GM12878 (cell line): ENCODE measurements around the gene TNFRSF1B. TPM values are rescaled to one million over a fixed set of nuclear protein-coding genes. Genes with fewer than 3 reads are reported as not detected.

Experiments used
- ATAC-seq: fragments of 200-7000 bp; cut with Tn5 transposase; 3 replicates; pipeline ENCODE4 v1.9.1; 2020; ENCODE audit warnings: mild to moderate bottlenecking, moderate library complexity
- BruUV-seq: library from RNA; stranded (reverse); fragments of 400-500 nt; replicated peaks from 2 replicates; lab custom pipeline; 2021; lab: Mats Ljungman, UMichigan
- CTCF ChIA-PET: fragments of 300-600 bp; sonication (Branson Sonifier 250); formaldehyde crosslinking; extraction: SDS; loops from one replicate; lab custom pipeline; 2021; ENCODE audit warnings: inconsistent platforms; lab: Yijun Ruan, JAX
- POLR2A ChIA-PET: fragments of 350-600 bp; formaldehyde crosslinking; extraction: SDS; loops from one replicate; lab custom pipeline; 2021; ENCODE audit warnings: inconsistent platforms; lab: Charles Lee
- RAD21 ChIA-PET: fragments of 300-600 bp; sonication (Branson Sonifier 250); formaldehyde crosslinking; loops from one replicate; lab custom pipeline; 2023; ENCODE audit warnings: antibody characterized with exemption; ENCODE audit not compliant: unreplicated experiment; lab: Charles Lee
- SMC1A ChIA-PET: fragments of 300-600 bp; sonication (Branson Sonifier 250); formaldehyde crosslinking; loops from one replicate; lab custom pipeline; 2023; ENCODE audit not compliant: unreplicated experiment, uncharacterized antibody; lab: Charles Lee
- DNase-seq: peaks from one replicate; pipeline ENCODE4 v3.0.0-alpha.2; 2011; ENCODE audit warnings: low read depth, low spot score
- FAIRE-seq: peaks from 3 replicates; lab custom pipeline; 2011; peaks lifted over from hg19 to GRCh38; lab: Jason Lieb, UNC
- H2AFZ ChIP-seq: 2 replicates; pipeline ENCODE4 v1.6.0; 2011; ENCODE audit warnings: low read depth, low read length, control low read depth; ENCODE audit not compliant: control insufficient read depth
- H3K27ac ChIP-seq: 2 replicates; pipeline ENCODE4 v1.5.1; 2011; ENCODE audit warnings: control low read depth; ENCODE audit not compliant: control insufficient read depth, insufficient read depth
- H3K27me3 ChIP-seq, 2 experiments: replicated peaks in 1 of 2; 2 replicates each; pipeline versions ENCODE4 v1.6.0 to v1.6.1; 2011; ENCODE audit warnings: low read length in 1 of 2; ENCODE audit not compliant: control insufficient read depth in 2 of 2, insufficient read depth in 2 of 2
- H3K36me3 ChIP-seq, 2 experiments: 2 replicates each; pipeline ENCODE4 v1.5.1; 2011; ENCODE audit warnings: low read length in 1 of 2; ENCODE audit not compliant: control insufficient read depth in 2 of 2, insufficient read depth in 2 of 2
- H3K4me1 ChIP-seq: 2 replicates; pipeline ENCODE4 v1.6.1; 2011; ENCODE audit warnings: mild to moderate bottlenecking, low read length, moderate library complexity, mixed read lengths; ENCODE audit not compliant: control insufficient read depth, insufficient read depth
- H3K4me2 ChIP-seq: 2 replicates; pipeline ENCODE4 v1.6.0; 2011; ENCODE audit warnings: control low read depth; ENCODE audit not compliant: control insufficient read depth, insufficient read depth
- H3K4me3 ChIP-seq: fragments of 200-600 bp; sonication (generic); 2 replicates; pipeline ENCODE4 v1.5.1; 2016
- H3K79me2 ChIP-seq: 2 replicates; pipeline ENCODE4 v1.6.0; 2011; ENCODE audit warnings: low read length; ENCODE audit not compliant: control insufficient read depth, insufficient read depth
- H3K9ac ChIP-seq: 2 replicates; pipeline ENCODE4 v1.8.0; 2011; ENCODE audit warnings: low read length, control low read depth, mixed read lengths; ENCODE audit not compliant: control insufficient read depth, insufficient read depth
- H3K9me3 ChIP-seq: replicated peaks from 3 replicates; pipeline ENCODE4 v1.5.1; 2011; ENCODE audit warnings: mild to moderate bottlenecking, low read length; ENCODE audit not compliant: control insufficient read depth, insufficient read depth
- H4K20me1 ChIP-seq: 2 replicates; pipeline ENCODE4 v1.6.0; 2011; ENCODE audit not compliant: control insufficient read depth, insufficient read depth
- CBX5 ChIP-seq: sonication (generic); IDR thresholded peaks from 2 replicates; pipeline ENCODE4 v1.6.1; 2016; ENCODE audit warnings: low read depth, moderate library complexity, mild to moderate bottlenecking, inconsistent platforms
- CREM ChIP-seq: IDR thresholded peaks from 2 replicates; pipeline ENCODE4 v1.6.1; 2014; ENCODE audit warnings: antibody characterized with exemption, low read depth
- EGR1 ChIP-seq, 2 experiments: IDR thresholded peaks; 1 replicate in 1 of 2; 2 replicates in 1 of 2; pipeline ENCODE4 v1.6.1; 2011 to 2012; ENCODE audit warnings: low read depth in 2 of 2, low read length in 2 of 2, borderline replicate concordance in 1 of 2, mild to moderate bottlenecking in 1 of 2, moderate library complexity in 1 of 2
- HCFC1 ChIP-seq: fragments of 150-350 bp; IDR thresholded peaks from 2 replicates; pipeline ENCODE4 v1.6.1; 2014; ENCODE audit warnings: low read length
- MEF2A ChIP-seq: IDR thresholded peaks from 2 replicates; pipeline ENCODE4 v1.6.1; 2011; ENCODE audit warnings: low read depth, mild to moderate bottlenecking, low read length, moderate library complexity; ENCODE audit not compliant: insufficient read depth
- PML ChIP-seq: IDR thresholded peaks from 2 replicates; pipeline ENCODE4 v1.6.1; 2012; ENCODE audit warnings: low read length, inconsistent platforms
- SMARCA5 ChIP-seq: fragments of 450-650 bp; IDR thresholded peaks from 2 replicates; pipeline ENCODE4 v1.6.1; 2017; ENCODE audit warnings: mild to moderate bottlenecking
- TAF1 ChIP-seq: IDR thresholded peaks from 2 replicates; pipeline ENCODE4 v1.6.1; 2011; ENCODE audit warnings: mild to moderate bottlenecking, low read depth, low read length, borderline replicate concordance
- ZNF384 ChIP-seq: IDR thresholded peaks from 2 replicates; pipeline ENCODE4 v1.6.1; 2012; ENCODE audit warnings: low read depth, mild to moderate bottlenecking, low read length, improper control_type of control experiment, borderline replicate concordance
- ZSCAN29 ChIP-seq: fragments of 450-650 bp; IDR thresholded peaks from 2 replicates; pipeline ENCODE4 v1.6.1; 2017; ENCODE audit warnings: mild to moderate bottlenecking, moderate library complexity
- WGBS: methylation state at CpG from one replicate; pipeline ENCODE4 v1.1.6; 2016; ENCODE audit warnings: low lambda C conversion rate; ENCODE audit not compliant: insufficient replicate concordance, insufficient coverage; ENCODE audit errors: missing lambda C conversion rate; 5-methylcytosine and 5-hydroxymethylcytosine counted together
- in situ Hi-C: fragments of 300-500 bp; cut with MboI; formaldehyde crosslinking; loops from 9 replicates; pipeline ENCODE4 v1.14.3; 2018; ENCODE audit warnings: mixed read lengths
- intact Hi-C: fragments of 100-400 bp; cut with micrococcal nuclease; formaldehyde crosslinking; loops from one replicate; pipeline ENCODE4 v1.14.2; 2022; ENCODE audit not compliant: unreplicated experiment
- polyA plus RNA-seq, 11 experiments: library from polyadenylated mRNA; depleted of rRNA in 4 of 11; unstranded in 6 of 11; stranded (reverse) in 5 of 11; fragments of >200 nt; fragmentation: Nextera tagmentation in 4 of 11; fragmentation: Illumina TruSeq in 1 of 11; extraction: Ambion mirVana in 4 of 11; extraction: Trizol in 1 of 11; gene quantifications; 1 replicate in 1 of 11; 2 replicates in 10 of 11; pipeline versions ENCODE4 v1.2.1 to v1.2.3, GENCODE V29; 2011 to 2016; ENCODE audit warnings: inconsistent platforms in 2 of 11, missing spikeins in 2 of 11, low read depth in 1 of 11
- total RNA-seq, 4 experiments: library from RNA; depleted of rRNA in 3 of 4; stranded (reverse); fragments of >200 nt in 3 of 4; fragmentation: Illumina TruSeq in 1 of 4; extraction: Trizol in 1 of 4; gene quantifications; 2 replicates each; pipeline versions ENCODE4 v1.2.1 to v1.2.3, GENCODE V29; 2013 to 2021
- TF ChIP-seq, protein P1 (sequence below): fragments of 150-350 bp; IDR thresholded peaks from 2 replicates; pipeline ENCODE4 v1.6.1; 2016; ENCODE audit warnings: low read depth, low read length
- TF ChIP-seq, protein P2 (sequence below): fragments of 450-650 bp; IDR thresholded peaks from 2 replicates; pipeline ENCODE4 v1.6.1; 2017; ENCODE audit warnings: antibody characterized with exemption, mild to moderate bottlenecking, moderate library complexity
- TF ChIP-seq, protein P3 (sequence below): fragments of 450-650 bp; IDR thresholded peaks from 2 replicates; pipeline ENCODE4 v1.6.1; 2017; ENCODE audit warnings: mild to moderate bottlenecking

Gene TNFRSF1B
- total and polyA plus RNA-seq, 10 of the 15 experiments (the other 5 are each of a cell fraction or from before 2014, with no cell fraction given) = 10.1 to 87.2 (median 37.3) TPM

DNA sequence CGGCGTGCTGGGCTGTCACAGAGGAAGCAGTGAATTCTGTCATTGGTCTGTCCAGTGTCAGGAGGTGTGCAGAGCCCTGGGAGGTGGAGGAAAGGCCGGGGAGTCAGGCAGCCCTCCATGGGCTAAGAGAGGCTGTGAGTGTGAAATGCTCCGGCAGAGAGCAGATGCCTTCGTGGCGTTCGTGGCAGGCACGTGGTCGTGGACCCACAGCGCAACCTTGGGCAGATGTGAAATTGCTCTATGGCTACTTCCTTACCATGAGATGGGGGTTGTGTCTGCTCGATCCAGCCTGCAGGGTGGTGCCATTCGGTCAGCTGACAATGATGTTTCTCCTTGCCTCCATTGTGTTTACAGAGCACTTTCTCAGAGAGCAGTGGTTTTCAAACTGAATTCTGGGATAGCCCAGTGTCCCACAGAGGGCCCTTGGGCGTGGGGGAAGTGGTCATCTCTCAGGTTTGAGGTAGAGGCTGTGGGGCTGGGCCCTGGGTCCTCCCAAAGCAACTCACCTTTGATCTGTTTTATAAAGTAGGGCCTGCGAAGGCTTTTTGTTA lies 27.9 kb downstream of the TNFRSF1B start:
- H3K27me3 ChIP-seq = no peaks in the 10 kb centered on the region
- no peaks in the 10 kb centered on the region; the same call in 2 of the 3 replicates for H3K9me3 ChIP-seq
- H3K4me3 ChIP-seq = no peak overlapping the region
- DNase-seq (no peak), ATAC-seq (no peak), FAIRE-seq (no peak)
- ChIA-PET RAD21 (interaction anchor here (12.7 kb wide), 1 partner anchor 46 kb away, joined by 116 read pairs; no protein-coding TSS in a partner anchor), SMC1A (no interaction called here), POLR2A (interaction anchor here (1.4 kb wide), 1 partner anchor 12 kb away, joined by 3 read pairs; no protein-coding TSS in a partner anchor), CTCF (no interaction called here)
- BruUV-seq = no TSS peak
- no peak for TF ChIP-seq EGR1 (IDR thresholded peaks at IDR 0.05; ENCODE audit: borderline replicate concordance in 1 of 2, low read depth in 2 of 2, low read length in 2 of 2)
- no peak for TF ChIP-seq MEF2A
- no peak for TF ChIP-seq PML
- no peak for TF ChIP-seq HCFC1
- no peak for TF ChIP-seq ZSCAN29
- TF ChIP-seq ZNF384 = no peak
- no peak for TF ChIP-seq TAF1
- TF ChIP-seq, protein P1, sequence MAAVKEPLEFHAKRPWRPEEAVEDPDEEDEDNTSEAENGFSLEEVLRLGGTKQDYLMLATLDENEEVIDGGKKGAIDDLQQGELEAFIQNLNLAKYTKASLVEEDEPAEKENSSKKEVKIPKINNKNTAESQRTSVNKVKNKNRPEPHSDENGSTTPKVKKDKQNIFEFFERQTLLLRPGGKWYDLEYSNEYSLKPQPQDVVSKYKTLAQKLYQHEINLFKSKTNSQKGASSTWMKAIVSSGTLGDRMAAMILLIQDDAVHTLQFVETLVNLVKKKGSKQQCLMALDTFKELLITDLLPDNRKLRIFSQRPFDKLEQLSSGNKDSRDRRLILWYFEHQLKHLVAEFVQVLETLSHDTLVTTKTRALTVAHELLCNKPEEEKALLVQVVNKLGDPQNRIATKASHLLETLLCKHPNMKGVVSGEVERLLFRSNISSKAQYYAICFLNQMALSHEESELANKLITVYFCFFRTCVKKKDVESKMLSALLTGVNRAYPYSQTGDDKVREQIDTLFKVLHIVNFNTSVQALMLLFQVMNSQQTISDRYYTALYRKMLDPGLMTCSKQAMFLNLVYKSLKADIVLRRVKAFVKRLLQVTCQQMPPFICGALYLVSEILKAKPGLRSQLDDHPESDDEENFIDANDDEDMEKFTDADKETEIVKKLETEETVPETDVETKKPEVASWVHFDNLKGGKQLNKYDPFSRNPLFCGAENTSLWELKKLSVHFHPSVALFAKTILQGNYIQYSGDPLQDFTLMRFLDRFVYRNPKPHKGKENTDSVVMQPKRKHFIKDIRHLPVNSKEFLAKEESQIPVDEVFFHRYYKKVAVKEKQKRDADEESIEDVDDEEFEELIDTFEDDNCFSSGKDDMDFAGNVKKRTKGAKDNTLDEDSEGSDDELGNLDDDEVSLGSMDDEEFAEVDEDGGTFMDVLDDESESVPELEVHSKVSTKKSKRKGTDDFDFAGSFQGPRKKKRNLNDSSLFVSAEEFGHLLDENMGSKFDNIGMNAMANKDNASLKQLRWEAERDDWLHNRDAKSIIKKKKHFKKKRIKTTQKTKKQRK = no peak
- TF ChIP-seq CBX5 = no peak
- TF ChIP-seq, protein P2, sequence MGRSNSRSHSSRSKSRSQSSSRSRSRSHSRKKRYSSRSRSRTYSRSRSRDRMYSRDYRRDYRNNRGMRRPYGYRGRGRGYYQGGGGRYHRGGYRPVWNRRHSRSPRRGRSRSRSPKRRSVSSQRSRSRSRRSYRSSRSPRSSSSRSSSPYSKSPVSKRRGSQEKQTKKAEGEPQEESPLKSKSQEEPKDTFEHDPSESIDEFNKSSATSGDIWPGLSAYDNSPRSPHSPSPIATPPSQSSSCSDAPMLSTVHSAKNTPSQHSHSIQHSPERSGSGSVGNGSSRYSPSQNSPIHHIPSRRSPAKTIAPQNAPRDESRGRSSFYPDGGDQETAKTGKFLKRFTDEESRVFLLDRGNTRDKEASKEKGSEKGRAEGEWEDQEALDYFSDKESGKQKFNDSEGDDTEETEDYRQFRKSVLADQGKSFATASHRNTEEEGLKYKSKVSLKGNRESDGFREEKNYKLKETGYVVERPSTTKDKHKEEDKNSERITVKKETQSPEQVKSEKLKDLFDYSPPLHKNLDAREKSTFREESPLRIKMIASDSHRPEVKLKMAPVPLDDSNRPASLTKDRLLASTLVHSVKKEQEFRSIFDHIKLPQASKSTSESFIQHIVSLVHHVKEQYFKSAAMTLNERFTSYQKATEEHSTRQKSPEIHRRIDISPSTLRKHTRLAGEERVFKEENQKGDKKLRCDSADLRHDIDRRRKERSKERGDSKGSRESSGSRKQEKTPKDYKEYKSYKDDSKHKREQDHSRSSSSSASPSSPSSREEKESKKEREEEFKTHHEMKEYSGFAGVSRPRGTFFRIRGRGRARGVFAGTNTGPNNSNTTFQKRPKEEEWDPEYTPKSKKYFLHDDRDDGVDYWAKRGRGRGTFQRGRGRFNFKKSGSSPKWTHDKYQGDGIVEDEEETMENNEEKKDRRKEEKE = no peak
- no peak for TF ChIP-seq CREM
- TF ChIP-seq, protein P3, sequence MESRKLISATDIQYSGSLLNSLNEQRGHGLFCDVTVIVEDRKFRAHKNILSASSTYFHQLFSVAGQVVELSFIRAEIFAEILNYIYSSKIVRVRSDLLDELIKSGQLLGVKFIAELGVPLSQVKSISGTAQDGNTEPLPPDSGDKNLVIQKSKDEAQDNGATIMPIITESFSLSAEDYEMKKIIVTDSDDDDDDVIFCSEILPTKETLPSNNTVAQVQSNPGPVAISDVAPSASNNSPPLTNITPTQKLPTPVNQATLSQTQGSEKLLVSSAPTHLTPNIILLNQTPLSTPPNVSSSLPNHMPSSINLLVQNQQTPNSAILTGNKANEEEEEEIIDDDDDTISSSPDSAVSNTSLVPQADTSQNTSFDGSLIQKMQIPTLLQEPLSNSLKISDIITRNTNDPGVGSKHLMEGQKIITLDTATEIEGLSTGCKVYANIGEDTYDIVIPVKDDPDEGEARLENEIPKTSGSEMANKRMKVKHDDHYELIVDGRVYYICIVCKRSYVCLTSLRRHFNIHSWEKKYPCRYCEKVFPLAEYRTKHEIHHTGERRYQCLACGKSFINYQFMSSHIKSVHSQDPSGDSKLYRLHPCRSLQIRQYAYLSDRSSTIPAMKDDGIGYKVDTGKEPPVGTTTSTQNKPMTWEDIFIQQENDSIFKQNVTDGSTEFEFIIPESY = no peak
- no peak for TF ChIP-seq SMARCA5
- intact Hi-C loops (loop anchor here (5.0 kb wide), 1 partner anchor 32 kb away; no protein-coding TSS in a partner anchor), in situ Hi-C loops (no loop called here)
- peaks cover 19 to 31% of the 10 kb centered on the region in 2 experiments; a peak in 3 of 4 replicates for H3K36me3 ChIP-seq
- no peak overlapping the region for H3K9ac ChIP-seq
- no peaks in the 10 kb centered on the region; the same call in 1 of the 2 replicates for H3K79me2 ChIP-seq
- H3K27ac ChIP-seq = no peak overlapping the region
- H3K4me1 ChIP-seq = peaks cover 28% of the 10 kb centered on the region
- no peaks in the 10 kb centered on the region for H4K20me1 ChIP-seq
- H2AFZ ChIP-seq = no peak overlapping the region
- no peak overlapping the region for H3K4me2 ChIP-seq
- 80% methylated on average over 14 of the region's 14 CpGs for WGBS
